Stimulated activated CD8-positive, alpha-beta memory T cell treated with anti-CD3 and anti-CD28 coated beads, Interleukin-15, amount 100 ng/mL, for 48 hours (primary cell): ENCODE data around the gene FBXL14.

ENCODE experiments used
- DNase-seq, 2 donors: peaks; one replicate each; pipeline ENCODE4 v3.0.0-alpha.2; 2020; ENCODE audit warnings: low read depth in 2 of 2

Gene FBXL14, protein sequence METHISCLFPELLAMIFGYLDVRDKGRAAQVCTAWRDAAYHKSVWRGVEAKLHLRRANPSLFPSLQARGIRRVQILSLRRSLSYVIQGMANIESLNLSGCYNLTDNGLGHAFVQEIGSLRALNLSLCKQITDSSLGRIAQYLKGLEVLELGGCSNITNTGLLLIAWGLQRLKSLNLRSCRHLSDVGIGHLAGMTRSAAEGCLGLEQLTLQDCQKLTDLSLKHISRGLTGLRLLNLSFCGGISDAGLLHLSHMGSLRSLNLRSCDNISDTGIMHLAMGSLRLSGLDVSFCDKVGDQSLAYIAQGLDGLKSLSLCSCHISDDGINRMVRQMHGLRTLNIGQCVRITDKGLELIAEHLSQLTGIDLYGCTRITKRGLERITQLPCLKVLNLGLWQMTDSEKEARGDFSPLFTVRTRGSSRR

DNA sequence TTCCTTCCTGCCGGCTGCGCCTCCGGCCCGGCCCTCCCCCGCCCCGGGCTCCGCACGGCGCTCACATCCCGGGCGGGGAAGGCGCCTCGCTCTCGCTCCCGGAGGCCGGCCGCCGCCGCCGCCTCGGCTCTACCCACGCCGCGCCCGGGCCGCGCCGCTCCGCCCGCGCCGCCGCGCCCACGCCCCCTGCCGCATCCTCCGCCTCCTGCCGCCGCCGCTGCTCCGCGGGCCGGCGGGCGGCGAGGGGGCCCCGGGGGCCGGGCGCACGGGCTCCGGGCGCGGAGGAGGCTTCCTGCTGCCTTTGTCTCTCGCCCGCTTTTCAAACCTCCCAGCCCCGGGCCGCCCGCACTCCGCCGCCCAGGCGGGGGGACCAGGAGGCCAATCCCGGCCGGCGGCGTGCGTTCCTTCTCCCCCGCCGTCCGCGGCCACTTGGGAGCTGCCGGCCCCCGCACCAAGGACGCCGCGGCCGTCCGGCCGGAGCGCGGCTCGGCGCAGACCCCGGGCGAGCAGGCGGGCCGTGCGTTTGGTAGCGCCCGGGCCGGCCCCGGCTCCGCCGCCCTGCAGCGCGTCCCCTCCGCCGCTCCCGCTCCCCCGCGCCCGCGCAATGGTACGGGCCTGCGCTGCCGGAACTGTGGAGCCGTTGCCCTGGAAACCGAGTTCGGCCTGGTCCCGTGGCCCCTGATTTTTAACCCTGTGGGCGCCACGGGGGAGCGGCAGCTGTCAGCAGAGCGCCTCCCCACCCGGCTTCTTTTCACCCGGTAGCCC lies at the start of gene FBXL14:
TSS of gene FBXL14 (minus strand) at position 321 of the 765 bp plus-strand sequence. CDS start 515 bp downstream, outside the sequence.
- peak; percentile 81 to 85 for DNase-seq

DNA sequence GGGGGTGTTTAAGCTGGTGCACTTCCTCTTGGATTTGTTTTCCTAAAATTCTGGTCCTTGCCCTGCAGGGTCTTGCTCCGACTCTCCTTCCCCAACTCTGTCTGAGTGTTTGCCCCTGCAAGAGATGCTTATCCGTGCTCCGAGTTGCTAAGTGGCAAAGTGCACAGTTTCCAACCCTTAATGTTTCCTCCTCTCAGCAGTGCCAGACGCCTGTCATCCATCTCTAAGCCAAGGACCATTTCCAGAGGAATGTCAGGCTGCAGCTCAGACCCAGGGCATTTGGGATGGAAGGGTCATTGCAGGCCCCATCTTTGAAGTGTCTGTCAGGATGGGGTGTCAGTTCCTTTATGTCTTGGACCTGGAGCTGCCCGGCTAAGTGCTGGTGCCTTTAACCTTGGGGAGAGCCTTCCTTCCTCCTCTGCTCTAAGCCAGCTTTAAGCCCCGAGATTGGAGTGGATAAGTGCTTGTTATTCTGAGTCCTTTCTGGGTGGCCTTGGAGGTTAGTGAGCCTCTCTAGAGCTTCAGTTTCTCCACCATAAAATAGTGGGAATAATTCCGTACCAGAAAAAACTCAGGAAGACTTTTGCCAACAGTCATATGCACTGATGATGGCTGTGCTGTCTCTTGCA lies 49.6 kb upstream of the FBXL14 start:
- no peak for DNase-seq

DNA sequence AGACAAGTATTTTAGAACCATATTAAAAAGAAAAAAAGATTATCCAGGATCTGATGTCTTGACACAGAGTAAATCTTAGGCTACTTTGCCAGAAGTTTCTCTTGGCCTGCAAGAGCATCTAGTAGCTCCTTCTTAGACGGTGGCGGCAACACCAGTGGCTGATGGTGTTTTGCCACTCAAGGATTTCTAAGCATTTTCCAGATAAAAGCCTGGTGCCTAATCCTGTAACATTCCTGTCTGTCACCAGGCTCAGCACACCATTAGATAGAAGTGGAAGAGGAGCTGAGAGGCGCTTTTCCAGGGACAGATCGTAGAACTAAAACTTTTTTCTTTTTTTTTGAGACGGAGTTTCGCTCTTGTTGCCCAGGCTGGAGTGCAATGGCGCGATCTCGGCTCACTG lies 48.7 kb upstream of the FBXL14 start:
- DNase-seq = no peak

DNA sequence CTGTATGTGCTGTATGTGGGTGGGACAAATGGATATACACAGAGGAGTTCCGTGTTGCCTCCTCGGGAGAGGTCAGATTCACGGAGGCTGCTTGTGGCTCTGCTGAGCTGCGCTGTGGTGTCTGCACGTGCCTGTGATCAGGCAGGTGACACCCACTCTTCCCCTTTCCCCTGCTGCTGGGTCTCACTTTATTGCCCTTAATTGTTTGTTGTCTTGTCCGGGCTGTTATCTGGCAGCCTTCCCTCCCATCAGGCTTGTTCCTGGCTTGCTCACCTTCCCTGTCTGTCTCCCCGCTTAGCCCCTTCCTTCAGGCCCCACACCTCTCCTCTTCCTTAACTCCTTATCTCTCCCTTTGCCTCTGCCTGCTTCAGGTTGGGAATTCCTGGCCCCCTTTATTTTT lies 48.1 kb upstream of the FBXL14 start:
- no peak for DNase-seq

DNA sequence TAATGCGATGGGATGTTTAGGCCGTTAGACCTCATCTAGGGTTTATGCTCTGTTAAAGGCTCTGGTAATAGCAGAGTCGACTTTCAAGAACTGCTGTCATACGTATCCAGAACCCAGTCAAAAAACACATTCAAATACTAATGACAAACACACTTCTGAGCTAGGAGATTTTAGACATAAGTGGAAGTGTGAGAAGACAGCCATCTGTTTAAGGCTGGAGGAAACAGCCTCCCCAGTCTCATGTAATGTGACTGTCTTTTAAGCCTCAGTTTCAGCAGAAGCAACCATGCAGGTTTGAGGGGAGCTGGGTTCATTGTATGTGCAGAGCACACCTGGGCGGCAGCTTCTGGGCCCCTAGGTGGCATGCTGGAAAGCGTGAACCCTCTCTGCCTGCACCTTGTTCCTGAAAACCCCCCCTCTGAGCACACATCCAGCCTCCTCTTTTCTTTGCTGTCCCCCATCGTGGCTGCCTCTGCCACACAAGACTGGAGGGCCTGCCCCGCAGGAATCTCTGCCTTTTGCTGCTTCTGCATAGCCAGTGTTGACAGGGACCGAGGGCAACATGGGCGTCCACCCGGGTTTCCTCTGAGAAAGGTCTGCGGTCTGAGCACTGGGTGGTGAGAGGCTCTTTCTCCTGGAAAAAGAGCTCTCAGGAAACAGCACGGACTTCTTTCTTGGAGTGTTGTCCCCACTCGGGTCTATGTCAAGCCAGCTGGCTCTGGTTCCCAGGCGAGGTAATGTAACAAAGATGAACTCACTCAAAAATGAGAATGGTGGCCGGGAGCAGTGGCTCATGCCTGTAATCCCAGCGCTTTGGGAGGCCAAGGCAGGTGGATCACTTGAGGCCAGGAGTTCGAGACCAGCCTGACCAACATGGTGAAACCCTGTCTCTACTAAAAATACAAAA lies 46.2 kb upstream of the FBXL14 start:
- DNase-seq = no peak

DNA sequence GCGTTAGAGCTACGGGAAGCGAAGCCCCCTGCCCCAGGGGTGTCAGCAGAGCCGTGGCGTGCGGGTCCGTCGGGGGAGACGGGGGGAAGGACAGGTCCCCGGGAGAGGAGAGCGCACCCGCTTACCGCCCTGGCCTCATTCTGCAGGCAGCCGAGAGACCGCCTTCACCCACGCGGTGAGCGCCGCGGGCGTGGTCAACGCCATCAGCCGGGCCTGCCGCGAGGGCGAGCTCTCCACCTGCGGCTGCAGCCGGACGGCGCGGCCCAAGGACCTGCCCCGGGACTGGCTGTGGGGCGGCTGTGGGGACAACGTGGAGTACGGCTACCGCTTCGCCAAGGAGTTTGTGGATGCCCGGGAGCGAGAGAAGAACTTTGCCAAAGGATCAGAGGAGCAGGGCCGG lies 45.2 kb upstream of the FBXL14 start:
- no peak for DNase-seq

DNA sequence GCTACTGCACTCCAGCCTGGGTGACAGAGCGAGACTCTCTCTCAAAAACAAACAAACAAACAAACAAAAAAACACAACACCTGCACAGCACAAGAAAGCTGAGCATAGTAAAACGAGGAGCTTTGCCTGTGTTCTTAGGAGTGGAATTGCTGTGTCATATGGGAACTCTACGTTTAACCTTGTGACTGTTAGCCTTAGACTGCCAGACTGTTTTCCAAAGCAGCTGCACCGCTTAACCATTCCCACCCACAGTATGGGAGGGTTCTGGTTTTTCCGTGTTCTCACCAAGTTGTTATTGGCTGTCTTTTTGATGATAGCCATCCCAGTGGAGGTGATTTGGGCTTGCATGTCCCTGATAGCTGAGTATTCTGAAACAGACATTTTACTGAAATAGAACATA lies 43.8 kb upstream of the FBXL14 start:
- no peak for DNase-seq

DNA sequence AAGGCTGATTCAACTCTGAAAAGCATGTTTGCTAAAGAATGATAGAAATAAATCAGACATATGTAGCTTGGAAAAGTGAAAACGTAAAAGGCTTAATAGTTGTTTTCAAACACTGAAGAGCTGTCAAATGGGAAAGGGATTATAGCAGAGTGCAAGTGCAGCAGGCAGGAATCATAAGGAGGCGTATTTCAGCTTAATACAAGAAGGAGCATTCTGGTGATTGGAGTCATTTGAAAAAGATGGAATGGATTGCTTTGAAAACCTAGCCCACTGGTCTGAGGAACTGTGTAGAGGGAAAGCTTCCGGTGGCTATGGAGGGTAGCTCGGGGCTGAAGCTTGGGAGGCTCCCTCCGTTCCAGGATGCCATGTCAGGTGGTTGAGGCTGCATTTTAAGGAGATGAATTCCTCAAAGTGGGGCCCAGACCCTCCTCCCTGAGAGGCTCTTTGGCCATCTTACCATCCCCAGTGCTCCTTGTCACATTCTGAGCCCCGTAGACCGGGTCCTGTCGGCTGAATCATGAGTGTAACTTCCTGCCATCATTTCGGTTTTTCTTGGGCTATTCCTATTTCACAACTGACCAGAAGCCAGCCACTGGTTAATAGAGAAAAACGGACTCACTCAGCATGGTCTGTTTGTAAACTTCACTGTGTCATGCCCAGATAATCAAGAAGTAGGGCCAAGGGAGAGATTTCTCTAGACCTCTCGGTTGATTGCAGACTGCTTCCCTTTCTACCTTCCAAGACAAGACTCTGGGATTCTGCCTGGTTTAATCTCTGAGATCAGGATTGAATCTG lies 41.1 kb upstream of the FBXL14 start:
- no peak for DNase-seq

DNA sequence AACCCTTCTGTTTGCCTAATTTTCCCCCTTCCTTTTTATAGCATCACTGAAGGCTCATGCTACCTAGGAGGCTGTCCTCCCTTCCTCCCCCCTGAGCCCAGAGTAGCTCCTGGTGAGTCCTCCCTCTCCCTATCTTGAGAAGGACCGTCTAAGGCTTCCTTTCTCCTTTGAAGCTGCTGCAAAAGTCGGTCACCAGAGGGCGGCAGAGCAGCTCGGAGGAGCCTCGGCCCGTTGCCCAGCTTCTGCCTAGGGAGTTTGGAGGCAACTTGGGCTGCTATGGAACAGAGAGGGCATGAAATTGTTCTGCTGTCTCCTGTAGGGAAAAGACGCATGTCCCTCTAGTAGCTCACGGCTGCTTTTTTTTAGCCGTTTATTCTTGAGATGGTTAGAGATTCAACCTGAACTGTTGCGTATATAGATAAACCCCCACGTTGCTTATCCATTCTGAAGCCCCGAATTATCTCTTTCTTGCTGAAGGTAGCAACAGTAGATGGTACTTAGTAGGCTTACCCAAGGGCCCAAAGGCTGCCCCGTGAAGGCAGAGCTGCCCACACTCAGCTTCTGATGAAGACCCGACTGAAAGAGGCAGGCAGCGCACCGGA lies 40.3 kb upstream of the FBXL14 start:
- DNase-seq = peak; percentile 25 to 28

DNA sequence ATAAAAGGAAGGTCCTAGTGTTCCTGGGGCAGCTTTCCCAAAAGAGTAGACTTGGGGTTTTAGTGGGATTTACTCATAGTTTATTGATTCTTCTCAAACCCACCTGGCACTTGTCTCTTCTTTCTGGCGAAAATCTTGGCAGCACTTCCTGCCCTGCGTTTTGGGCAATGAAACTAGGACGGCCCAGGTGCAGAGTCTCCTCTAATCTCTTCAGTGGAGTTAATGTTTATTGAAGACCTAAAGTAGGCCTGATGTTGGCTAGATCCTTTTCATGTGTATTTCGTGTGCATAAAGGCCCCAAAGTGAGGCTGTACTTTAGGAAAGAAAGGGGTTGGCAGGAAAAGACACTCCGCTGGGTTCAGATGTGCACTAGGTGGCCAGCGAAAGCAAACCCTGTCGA lies 39.8 kb upstream of the FBXL14 start:
- no peak for DNase-seq

DNA sequence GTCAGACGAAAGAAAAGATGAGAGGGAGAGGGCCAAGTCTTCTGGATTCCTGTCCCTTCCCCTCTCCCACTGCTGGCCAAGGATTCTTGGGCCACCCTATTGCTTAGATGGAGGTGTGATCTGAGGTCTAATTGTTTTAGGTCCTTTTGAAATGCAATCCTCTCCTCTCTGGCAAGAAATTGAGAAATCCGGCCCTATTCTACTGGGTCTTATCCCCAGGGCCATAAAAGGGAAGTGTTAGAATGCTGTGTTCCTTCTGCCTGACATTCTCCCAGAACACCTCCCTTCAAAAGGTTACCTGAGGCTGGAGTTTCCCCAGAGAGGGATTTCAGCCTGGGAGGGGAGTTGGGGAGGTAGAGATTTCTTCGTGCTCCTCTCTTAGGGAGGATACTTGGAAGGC lies 39.1 kb upstream of the FBXL14 start:
- DNase-seq = no peak

DNA sequence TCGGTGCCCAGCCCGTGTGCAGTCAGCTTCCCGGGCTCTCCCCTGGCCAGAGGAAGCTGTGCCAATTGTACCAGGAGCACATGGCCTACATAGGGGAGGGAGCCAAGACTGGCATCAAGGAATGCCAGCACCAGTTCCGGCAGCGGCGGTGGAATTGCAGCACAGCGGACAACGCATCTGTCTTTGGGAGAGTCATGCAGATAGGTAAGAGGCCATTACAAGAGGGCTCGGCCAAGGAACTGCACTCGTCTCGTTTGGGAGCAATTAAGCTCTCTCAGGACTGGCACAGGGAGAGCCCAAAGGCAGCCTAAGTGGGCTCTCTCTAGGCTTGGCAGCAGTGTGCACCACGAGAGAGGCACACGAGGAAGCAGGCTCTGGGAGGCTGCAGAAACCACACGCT lies 38.3 kb upstream of the FBXL14 start:
- no peak for DNase-seq

DNA sequence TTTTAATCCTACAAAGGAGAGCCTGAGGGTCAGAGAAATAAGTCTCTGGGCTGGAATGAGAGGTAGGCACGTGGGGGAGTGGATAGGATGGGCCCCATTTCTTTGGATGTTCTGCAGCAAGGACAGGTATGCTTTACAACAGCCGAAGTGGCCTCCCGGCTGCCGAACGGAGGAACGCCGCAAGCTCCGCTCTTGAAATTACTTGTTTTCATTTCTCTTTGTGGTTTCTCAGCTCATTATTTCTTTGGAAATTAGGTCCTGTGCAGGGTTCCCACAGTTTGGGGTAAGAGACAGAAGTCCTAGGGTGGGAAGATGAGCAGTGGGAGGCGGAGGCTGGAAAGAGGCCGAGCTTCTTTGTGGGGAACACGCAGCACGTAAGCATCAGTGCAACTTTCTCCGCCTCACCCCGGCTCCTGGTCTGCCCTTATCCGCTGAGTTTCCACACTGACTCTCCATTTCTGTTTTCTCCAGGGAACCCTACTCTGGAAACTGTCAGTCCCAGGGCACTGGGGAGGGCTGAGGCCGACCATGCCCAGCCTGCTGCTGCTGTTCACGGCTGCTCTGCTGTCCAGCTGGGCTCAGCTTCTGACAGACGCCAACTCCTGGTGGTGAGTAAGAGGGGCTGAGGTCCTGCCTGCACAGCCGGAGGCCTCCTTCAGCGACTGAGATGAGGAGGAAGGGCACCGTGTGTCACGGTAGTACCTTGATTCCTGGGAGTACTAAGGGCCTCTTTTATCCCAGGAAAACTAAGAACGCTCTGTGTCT lies 36.6 kb upstream of the FBXL14 start:
- DNase-seq = no peak

DNA sequence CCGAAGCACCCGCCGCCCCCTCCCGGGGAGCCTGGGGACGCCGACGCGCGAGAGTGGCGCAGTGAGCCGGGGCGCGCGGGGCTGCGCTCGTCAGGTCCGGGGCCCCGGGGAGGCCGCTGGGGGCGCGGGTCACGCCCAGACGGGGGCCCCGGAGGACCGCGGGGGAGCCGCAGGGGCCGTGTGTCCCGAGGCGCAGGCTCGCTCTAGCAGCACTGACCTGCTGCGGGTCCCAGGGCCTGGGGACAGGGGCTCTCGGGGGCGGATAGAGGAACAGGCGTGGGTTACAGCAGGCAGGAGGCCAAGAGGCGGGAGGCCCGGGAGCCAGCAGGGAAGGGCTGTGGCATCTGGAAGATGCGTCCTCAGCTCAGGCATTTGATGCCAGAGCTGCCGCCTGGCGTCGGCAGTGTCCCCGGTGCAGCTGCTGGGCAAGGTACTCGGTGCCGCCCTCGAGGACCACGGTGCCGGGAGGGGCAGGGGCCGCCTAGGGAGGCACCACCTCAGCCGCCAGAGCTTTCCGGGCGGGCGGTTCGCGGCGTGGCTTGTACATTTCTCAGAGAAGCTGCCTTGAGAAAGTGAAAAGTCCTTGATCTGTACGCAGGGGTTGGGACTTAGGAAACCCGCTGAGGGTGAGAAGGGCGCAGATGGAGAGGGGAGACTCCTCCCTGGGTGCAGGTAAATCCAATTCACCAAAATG lies 35.9 kb upstream of the FBXL14 start:
- DNase-seq = no peak

DNA sequence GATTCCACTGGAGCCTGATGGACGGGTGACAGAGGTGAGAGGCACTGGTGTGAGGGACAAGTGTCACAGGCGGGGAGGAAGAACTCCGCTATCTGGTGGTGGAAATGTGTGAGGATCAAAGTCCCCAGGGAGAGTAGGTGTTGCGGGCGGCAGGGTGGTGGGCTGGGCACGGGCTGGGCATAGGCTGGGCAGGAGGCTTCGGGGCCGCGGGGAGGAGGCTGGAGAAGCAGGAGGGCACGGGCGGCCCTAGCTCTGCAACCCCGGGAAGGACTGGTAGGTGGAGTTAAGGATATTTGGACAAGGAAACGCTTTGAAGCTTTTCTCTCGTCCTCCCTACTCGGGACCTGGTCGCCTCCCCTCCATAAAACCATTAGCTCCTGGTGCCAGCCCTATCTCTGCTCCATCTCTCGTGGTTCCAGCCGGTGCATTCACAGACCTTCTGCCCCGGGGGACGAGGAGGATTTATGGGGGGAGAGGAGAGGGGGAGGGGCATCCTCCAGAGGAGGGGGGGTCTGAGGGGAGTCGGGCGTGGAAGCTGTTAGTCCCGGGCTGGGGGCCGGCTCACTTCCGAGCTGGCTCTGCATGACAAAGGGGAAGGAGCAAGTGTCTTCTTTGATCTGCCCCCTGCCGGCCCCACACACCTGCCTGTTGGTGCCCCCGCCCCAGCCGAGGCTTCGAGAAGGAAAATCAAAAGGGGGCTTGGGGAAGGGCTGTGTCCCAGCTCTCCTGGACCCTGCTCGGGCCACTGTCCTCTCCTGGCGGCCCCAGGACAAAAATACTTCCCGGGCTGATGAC lies 35.2 kb upstream of the FBXL14 start:
- DNase-seq = no peak

DNA sequence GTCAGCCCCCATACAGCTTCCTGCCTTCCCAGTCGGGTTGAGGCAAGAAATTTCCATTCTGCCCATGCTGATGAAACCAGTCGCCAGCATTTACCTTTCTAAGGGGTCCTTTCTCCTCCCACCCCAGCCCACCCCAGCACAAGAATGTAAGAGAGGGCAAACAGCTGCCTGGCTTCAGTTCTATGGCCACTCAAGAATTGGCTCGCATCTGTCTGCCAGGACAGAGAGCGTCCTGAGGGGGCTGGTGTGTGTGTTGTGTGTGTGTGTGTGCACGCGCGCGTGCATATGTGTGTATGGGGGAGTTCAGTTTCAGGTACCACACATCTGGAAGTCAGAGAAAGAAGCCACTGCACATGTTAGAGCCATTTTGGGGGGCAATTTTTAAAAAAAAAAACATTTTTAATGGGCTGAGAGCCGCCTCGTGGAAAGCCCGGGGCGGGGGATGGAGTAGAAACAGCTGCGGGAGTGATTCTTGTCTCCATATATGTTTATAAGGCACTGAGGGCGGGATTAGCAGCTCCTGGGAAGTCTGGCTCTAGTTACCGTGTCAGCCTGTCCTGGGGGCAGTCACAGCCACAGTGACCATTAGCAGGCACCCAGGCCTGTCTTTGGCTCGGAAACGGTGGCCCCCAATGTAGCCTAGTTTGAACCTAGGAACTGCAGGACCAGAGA lies 34.4 kb upstream of the FBXL14 start, which contains the start of gene WNT5B:
TSS of gene WNT5B (plus strand) at position 566 of the 672 bp plus-strand sequence. CDS start 2,124 bp downstream, outside the sequence.
- DNase-seq = no peak

DNA sequence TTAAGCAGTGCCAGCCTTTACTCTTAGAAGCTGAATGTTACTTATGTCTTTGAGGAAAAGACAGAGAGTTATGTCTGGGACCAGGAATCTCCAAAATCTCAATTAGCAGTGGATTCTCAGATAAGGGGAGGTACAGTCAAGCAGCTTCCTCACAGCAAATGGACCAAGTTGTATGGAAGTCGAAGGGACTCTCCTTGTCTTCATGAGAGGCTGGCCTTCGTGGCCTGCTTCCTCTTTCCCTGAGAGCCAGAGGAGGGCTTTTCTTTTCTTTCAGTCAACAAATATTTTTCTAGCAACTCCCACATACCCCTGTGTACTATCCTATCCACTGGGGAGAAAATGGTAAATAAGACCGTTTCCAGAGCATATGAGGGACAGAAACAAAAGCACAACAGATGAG lies 28.0 kb upstream of the FBXL14 start:
- no peak for DNase-seq
